22Rv1 (cell line): Measurements from ENCODE around the gene METTL16.

Source experiments
- CTCF ChIP-seq: fragments of 450-650 bp; IDR thresholded peaks from 2 replicates; pipeline ENCODE4 v1.5.1; 2017; ENCODE audit warnings: mild to moderate bottlenecking
- ZFX ChIP-seq: fragments of 450-650 bp; IDR thresholded peaks from 2 replicates; pipeline ENCODE4 v1.6.1; 2017; ENCODE audit warnings: antibody characterized with exemption, borderline replicate concordance

- TF ChIP-seq CTCF: no peak
- no peak for TF ChIP-seq ZFX
Observed at GRCh38 chr17:2551493-2551892, 39.8 kb upstream of the METTL16 start.
